ENCODE results near the gene CCDC59.

GRCh38 chr12:82400819-82401218, 42.6 kb upstream of the CCDC59 start:
- TF ChIP-seq CTCF (IDR thresholded peaks at IDR 0.05) (no peak), POLR2A (IDR thresholded peaks at IDR 0.05) (no peak)

All from esophagus squamous epithelium (tissue), 4 donors.